Peyer's patch (tissue), 4 donors: ENCODE measurements around the gene TXLNG.

Source experiments
- CTCF ChIP-seq, 6 experiments: fragments of 450-650 bp in 4 of 6; fragments of 200-600 bp in 2 of 6; sonication (generic) in 1 of 6; IDR thresholded peaks; one replicate each; pipeline ENCODE4 v1.5.1; 2017 to 2019; ENCODE audit warnings: antibody characterized with exemption in 6 of 6, mild to moderate bottlenecking in 3 of 6, moderate library complexity in 1 of 6
- POLR2A ChIP-seq, 2 donors: fragments of 450-650 bp; IDR thresholded peaks; one replicate each; pipeline ENCODE4 v1.5.1; 2017; ENCODE audit warnings: antibody characterized with exemption in 2 of 2, mild to moderate bottlenecking in 2 of 2, moderate library complexity in 2 of 2

GRCh38 chrX:16834806-16835205 lies 48.5 kb downstream of the TXLNG start:
- TF ChIP-seq CTCF (IDR thresholded peaks at IDR 0.05) (no peak), POLR2A (IDR thresholded peaks at IDR 0.05) (no peak)
